Posterior cingulate gyrus (tissue), 11 donors: ENCODE results near the gene PFKL.

ENCODE experiments used
- DNase-seq, 10 donors: peaks; one replicate each; pipeline versions ENCODE4 v3.0.0 to v3.0.0-alpha.2; 2020 to 2021; ENCODE audit warnings: mixed read lengths in 3 of 10
- intact Hi-C: fragments of 100-400 bp; cut with DNase I; formaldehyde crosslinking; loops from one replicate; pipeline ENCODE4 v1.15.1; 2023

The PFKL gene

GRCh38 chr21:44299458-44300261 lies at the start of gene PFKL:
Gene PFKL (plus strand): TSS chr21:44300053. CDS start chr21:44300106, 53 bp downstream.
- peak in 9 of 10 donors; percentile 43 to 94 (median 61) for DNase-seq
- intact Hi-C loops: loop anchor here (5.0 kb wide), 1 partner anchor 38 kb away; the partner anchor contains the start of gene CFAP410

GRCh38 chr21:44253832-44254710 lies 45.8 kb upstream of the PFKL start:
- intact Hi-C loops: no loop called here

GRCh38 chr21:44255511-44255981 lies 44.3 kb upstream of the PFKL start:
- intact Hi-C loops: no loop called here
- DNase-seq: peak in 3 of 10 donors; percentile 24 to 55 (median 55)

More at GRCh38 chr21:44253832-44254710, 45.8 kb upstream of the PFKL start:
- peak in 3 of 10 donors; percentile 52 to 80 (median 64) for DNase-seq

GRCh38 chr21:44258056-44258725 lies 41.7 kb upstream of the PFKL start:
- intact Hi-C loops: no loop called here
- DNase-seq: peak in 1 of 10 donors; percentile 79

GRCh38 chr21:44259082-44259705 lies 40.7 kb upstream of the PFKL start:
- DNase-seq: peak in 1 of 10 donors; percentile 11

GRCh38 chr21:44260066-44260465 lies 39.8 kb upstream of the PFKL start:
- DNase-seq: peak in 1 of 10 donors; percentile 7
- intact Hi-C loops: no loop called here

More at GRCh38 chr21:44259082-44259705, 40.7 kb upstream of the PFKL start:
- intact Hi-C loops: no loop called here

- DNase-seq: peak in 1 of 10 donors; percentile 68
- intact Hi-C loops: no loop called here
Measured at GRCh38 chr21:44260791-44261631, 38.8 kb upstream of the PFKL start.

- intact Hi-C loops: no loop called here
- DNase-seq: peak in 1 of 10 donors; percentile 56
Measured at GRCh38 chr21:44261675-44262295, 38.1 kb upstream of the PFKL start, which contains the start of gene DNMT3L. Gene DNMT3L (minus strand): TSS chr21:44261897. CDS start chr21:44261259, 638 bp downstream.

GRCh38 chr21:44262338-44263056 lies 37.4 kb upstream of the PFKL start:
- intact Hi-C loops: no loop called here
- peak in 1 of 10 donors; percentile 19 for DNase-seq

GRCh38 chr21:44263221-44263760 lies 36.6 kb upstream of the PFKL start:
- peak in 1 of 10 donors; percentile 79 for DNase-seq
- intact Hi-C loops: no loop called here

- peak in 1 of 10 donors; percentile 45 for DNase-seq
- intact Hi-C loops: no loop called here
Measured at GRCh38 chr21:44263768-44264167, 36.1 kb upstream of the PFKL start.

GRCh38 chr21:44265734-44266270 lies 34.1 kb upstream of the PFKL start:
- intact Hi-C loops: no loop called here
- peak in 1 of 10 donors; percentile 61 for DNase-seq

GRCh38 chr21:44267655-44268142 lies 32.2 kb upstream of the PFKL start:
- peak in 1 of 10 donors; percentile 79 for DNase-seq
- intact Hi-C loops: no loop called here

GRCh38 chr21:44269090-44269489 lies 30.8 kb upstream of the PFKL start:
- peak in 1 of 10 donors; percentile 12 for DNase-seq
- intact Hi-C loops: no loop called here

- intact Hi-C loops: no loop called here
- DNase-seq: peak in 1 of 10 donors; percentile 63
Measured at GRCh38 chr21:44271558-44272283, 28.1 kb upstream of the PFKL start.

GRCh38 chr21:44272284-44272858 lies 27.5 kb upstream of the PFKL start:
- intact Hi-C loops: no loop called here
- DNase-seq: peak in 1 of 10 donors; percentile 75
